ENCODE data around the gene PPFIBP1. TPM values are rescaled to one million over a fixed set of nuclear protein-coding genes. Genes with fewer than 3 reads are reported as not detected.

PPFIBP1 gene
- polyA plus RNA-seq (2012; ENCODE audit: missing spikeins), result 16.9 TPM

- TF ChIP-seq TAF1 (IDR thresholded peaks at IDR 0.05; ENCODE audit: borderline replicate concordance, low read depth, low read length) (peak; percentile 29), POLR2A (IDR thresholded peaks at IDR 0.05; ENCODE audit: low read depth, low read length) (peak; percentile 73), POLR2AphosphoS5 (IDR thresholded peaks at IDR 0.05; ENCODE audit: low read depth, low read length) (0 out of 2 replicates have a peak, but pooled peaks have one; percentile 54)
- DNase-seq (ENCODE audit: insufficient read length) (peak; percentile 85), FAIRE-seq (peak; percentile 96)
These were observed at the start of gene PPFIBP1 for GRCh38 chr12:27523642-27524493. PPFIBP1 (plus strand) TSS chr12:27524206; CDS start chr12:27633397, 109,191 bp downstream.

DNA sequence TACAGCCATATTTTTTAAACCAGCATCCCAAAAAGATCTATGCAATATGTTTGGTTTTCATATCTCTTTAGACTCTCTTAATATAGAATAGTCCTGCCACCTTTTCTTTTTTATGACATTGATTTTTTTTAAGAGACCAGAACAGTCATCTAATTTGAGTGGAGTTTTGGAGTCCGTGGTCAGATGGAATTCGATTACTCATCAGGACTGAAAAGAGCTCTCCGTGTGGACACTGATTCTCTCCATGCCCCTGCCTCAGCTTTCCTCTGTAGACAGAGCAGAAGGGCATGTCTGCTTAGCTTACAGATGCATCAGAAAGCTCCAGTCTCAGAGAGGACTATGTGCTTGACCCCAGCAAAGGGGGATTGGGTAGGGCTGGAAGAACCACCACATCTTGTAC is 49.7 kb upstream of the PPFIBP1 start:
- TF ChIP-seq TAF1 (IDR thresholded peaks at IDR 0.05; ENCODE audit: borderline replicate concordance, low read depth, low read length) (no peak), POLR2AphosphoS5 (IDR thresholded peaks at IDR 0.05; ENCODE audit: low read depth, low read length) (no peak), POLR2A (IDR thresholded peaks at IDR 0.05; ENCODE audit: low read depth, low read length) (no peak)
- DNase-seq (ENCODE audit: insufficient read length), result no peak
- FAIRE-seq, result no peak

DNA sequence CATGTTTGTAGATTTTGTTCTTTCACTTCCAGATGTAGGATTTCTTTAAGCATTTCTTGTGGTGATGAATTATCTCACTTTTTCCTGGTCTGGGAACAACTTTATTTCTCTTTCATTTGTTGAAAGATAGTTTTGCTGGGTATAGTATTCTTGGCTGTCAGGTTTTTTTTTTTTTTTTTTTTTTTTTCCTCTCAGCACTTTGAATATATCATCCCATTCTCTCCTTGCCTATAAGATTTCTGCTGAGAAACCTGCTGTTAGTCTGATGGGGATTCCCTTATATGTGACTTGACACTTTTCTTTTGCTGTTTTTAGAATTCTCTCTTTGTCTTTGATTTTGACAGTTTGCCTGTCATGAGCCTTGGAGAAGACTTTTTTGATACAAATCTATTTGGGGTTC is 47.0 kb upstream of the PPFIBP1 start:
- no peak for DNase-seq (ENCODE audit: insufficient read length)
- TF ChIP-seq TAF1 (IDR thresholded peaks at IDR 0.05; ENCODE audit: borderline replicate concordance, low read depth, low read length) (no peak), POLR2A (IDR thresholded peaks at IDR 0.05; ENCODE audit: low read depth, low read length) (no peak), POLR2AphosphoS5 (IDR thresholded peaks at IDR 0.05; ENCODE audit: low read depth, low read length) (no peak)
- FAIRE-seq, result no peak

DNA sequence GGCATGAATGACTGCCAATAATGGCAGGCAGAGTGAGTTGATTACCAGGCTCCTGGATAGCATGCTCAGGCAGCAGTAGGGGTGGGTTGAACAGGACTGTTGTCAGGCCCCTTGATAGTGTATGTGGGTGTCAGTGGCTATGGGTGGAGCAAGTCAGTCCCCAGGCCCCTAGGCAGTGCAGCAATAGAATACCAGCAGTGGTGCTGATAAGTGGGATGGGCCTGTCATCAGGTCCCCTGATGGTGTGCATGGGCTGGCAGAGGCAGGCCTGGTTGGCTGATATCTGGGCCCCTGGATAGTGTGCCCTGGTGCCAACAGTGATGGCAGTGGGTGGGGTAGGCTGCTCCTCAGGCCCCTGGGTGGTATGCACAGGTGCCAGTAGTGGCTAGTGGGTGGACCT is 45.1 kb upstream of the PPFIBP1 start:
- DNase-seq (ENCODE audit: insufficient read length) (no peak), FAIRE-seq (no peak)
- TF ChIP-seq TAF1 (IDR thresholded peaks at IDR 0.05; ENCODE audit: borderline replicate concordance, low read depth, low read length) (no peak), POLR2A (IDR thresholded peaks at IDR 0.05; ENCODE audit: low read depth, low read length) (no peak)

- no peak for FAIRE-seq
- no peak for DNase-seq (ENCODE audit: insufficient read length)
- no peak for TF ChIP-seq POLR2A (IDR thresholded peaks at IDR 0.05; ENCODE audit: low read depth, low read length)
- TF ChIP-seq POLR2AphosphoS5 (IDR thresholded peaks at IDR 0.05; ENCODE audit: low read depth, low read length), result no peak
These were observed 44.0 kb upstream of the PPFIBP1 start for GRCh38 chr12:27480016-27480415.

- DNase-seq (ENCODE audit: insufficient read length) (no peak), FAIRE-seq (no peak)
- TF ChIP-seq POLR2AphosphoS5 (IDR thresholded peaks at IDR 0.05; ENCODE audit: low read depth, low read length) (no peak), POLR2A (IDR thresholded peaks at IDR 0.05; ENCODE audit: low read depth, low read length) (no peak), TAF1 (IDR thresholded peaks at IDR 0.05; ENCODE audit: borderline replicate concordance, low read depth, low read length) (no peak)
These were observed 37.0 kb upstream of the PPFIBP1 start for GRCh38 chr12:27486961-27487360.

- FAIRE-seq (no peak), DNase-seq (ENCODE audit: insufficient read length) (no peak)
- TF ChIP-seq POLR2A (IDR thresholded peaks at IDR 0.05; ENCODE audit: low read depth, low read length) (no peak), POLR2AphosphoS5 (IDR thresholded peaks at IDR 0.05; ENCODE audit: low read depth, low read length) (no peak), TAF1 (IDR thresholded peaks at IDR 0.05; ENCODE audit: borderline replicate concordance, low read depth, low read length) (no peak)
These were observed 35.5 kb upstream of the PPFIBP1 start for GRCh38 chr12:27488479-27488878.

GRCh38 chr12:27491226-27491625 is 32.8 kb upstream of the PPFIBP1 start:
- no peak for DNase-seq (ENCODE audit: insufficient read length)
- no peak for FAIRE-seq
- TF ChIP-seq POLR2AphosphoS5 (IDR thresholded peaks at IDR 0.05; ENCODE audit: low read depth, low read length) (no peak), POLR2A (IDR thresholded peaks at IDR 0.05; ENCODE audit: low read depth, low read length) (no peak), TAF1 (IDR thresholded peaks at IDR 0.05; ENCODE audit: borderline replicate concordance, low read depth, low read length) (no peak)

DNA sequence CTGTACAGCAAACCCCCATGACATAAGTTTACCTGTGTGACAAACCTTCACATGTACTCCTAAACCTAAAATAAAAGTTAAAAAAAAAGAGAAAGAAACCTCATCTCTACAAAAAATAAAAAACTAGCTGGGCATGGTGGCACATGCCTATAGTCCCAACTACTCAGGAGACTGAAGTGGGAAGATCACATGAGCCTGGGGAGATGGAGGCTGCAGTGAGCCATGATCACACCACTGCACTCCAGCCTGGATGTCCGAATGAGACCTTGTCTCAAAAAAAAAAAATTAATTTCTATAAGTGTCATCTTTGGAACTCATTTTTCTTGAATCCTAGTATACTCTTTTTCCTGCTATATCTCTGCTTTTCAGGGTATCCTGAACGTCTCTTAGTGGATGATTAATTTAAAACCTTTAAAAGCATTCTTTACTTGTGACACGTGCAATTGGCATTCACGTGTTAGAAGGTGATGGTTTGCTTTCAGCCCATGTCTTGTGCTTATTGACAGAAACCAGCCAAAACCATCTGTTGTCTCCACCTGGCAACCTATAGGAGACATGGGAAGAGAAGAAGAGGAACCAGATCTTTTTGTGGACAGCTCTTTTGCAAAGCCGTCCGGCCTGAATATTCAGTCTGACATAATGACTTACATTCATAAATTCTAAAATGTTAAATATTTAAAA is 30.6 kb upstream of the PPFIBP1 start:
- TF ChIP-seq TAF1 (IDR thresholded peaks at IDR 0.05; ENCODE audit: borderline replicate concordance, low read depth, low read length), result no peak
- DNase-seq (ENCODE audit: insufficient read length) (no peak), FAIRE-seq (no peak)

DNA sequence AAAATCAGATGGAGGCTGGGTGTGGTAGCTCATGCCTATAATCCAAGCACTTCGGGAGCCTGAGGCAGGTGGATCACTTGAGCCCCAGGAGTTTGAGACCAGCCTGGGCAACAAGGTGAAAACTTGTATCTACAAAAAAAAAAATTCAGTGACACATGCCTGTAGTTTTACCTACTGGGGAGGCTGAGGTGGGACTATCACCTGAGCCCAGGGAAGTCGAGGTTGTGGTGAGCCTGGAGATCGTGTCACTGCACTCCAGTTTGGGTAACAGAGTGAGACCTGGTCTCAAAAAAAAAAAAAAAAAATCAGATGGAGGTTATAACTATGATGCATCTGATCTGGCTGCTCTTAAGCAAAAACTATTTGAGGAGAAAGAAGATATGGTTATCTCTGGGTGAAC is 26.6 kb upstream of the PPFIBP1 start:
- FAIRE-seq (no peak), DNase-seq (ENCODE audit: insufficient read length) (no peak)
- TF ChIP-seq POLR2A (IDR thresholded peaks at IDR 0.05; ENCODE audit: low read depth, low read length), result no peak
- TF ChIP-seq TAF1 (IDR thresholded peaks at IDR 0.05; ENCODE audit: borderline replicate concordance, low read depth, low read length), result no peak
- TF ChIP-seq POLR2AphosphoS5 (IDR thresholded peaks at IDR 0.05; ENCODE audit: low read depth, low read length), result no peak

GRCh38 chr12:27498149-27498548 is 25.9 kb upstream of the PPFIBP1 start:
- no peak for TF ChIP-seq POLR2AphosphoS5 (IDR thresholded peaks at IDR 0.05; ENCODE audit: low read depth, low read length)
- no peak for TF ChIP-seq POLR2A (IDR thresholded peaks at IDR 0.05; ENCODE audit: low read depth, low read length)
- no peak for TF ChIP-seq TAF1 (IDR thresholded peaks at IDR 0.05; ENCODE audit: borderline replicate concordance, low read depth, low read length)
- DNase-seq (ENCODE audit: insufficient read length) (no peak), FAIRE-seq (peak; percentile 40)

- no peak for TF ChIP-seq TAF1 (IDR thresholded peaks at IDR 0.05; ENCODE audit: borderline replicate concordance, low read depth, low read length)
- TF ChIP-seq POLR2AphosphoS5 (IDR thresholded peaks at IDR 0.05; ENCODE audit: low read depth, low read length), result no peak
- no peak for TF ChIP-seq POLR2A (IDR thresholded peaks at IDR 0.05; ENCODE audit: low read depth, low read length)
- FAIRE-seq (no peak), DNase-seq (ENCODE audit: insufficient read length) (no peak)
These were observed 25.2 kb upstream of the PPFIBP1 start for GRCh38 chr12:27498761-27499160.

Measured in GM12892 (cell line).